RWPE2 (cell line): ENCODE results near the gene NPHP4.

Experiments
- ATAC-seq: fragments of 200-7000 bp; cut with Tn5 transposase; 3 replicates; pipeline ENCODE4 v1.9.1; 2021; ENCODE audit warnings: low read depth
- DNase-seq: peaks from one replicate; pipeline ENCODE4 v3.0.0-alpha.2; 2020; ENCODE audit warnings: low spot score
- H3K27ac ChIP-seq: fragments of 450-650 bp; 2 replicates; pipeline ENCODE4 v1.5.1; 2017; ENCODE audit warnings: mild to moderate bottlenecking; ENCODE audit not compliant: poor library complexity, severe bottlenecking
- H3K27me3 ChIP-seq: fragments of 250-450 bp; sonication (Bioruptor Pico); 2 replicates; pipeline ENCODE4 v1.5.1; 2021; ENCODE audit warnings: mild to moderate bottlenecking, moderate library complexity; ENCODE audit not compliant: insufficient read depth, poor library complexity, severe bottlenecking
- H3K36me3 ChIP-seq: fragments of 250-450 bp; sonication (Bioruptor Pico); 2 replicates; pipeline ENCODE4 v1.5.1; 2020; ENCODE audit warnings: low read depth, mild to moderate bottlenecking, moderate library complexity
- H3K4me1 ChIP-seq: fragments of 250-450 bp; sonication (Bioruptor Pico); 2 replicates; pipeline ENCODE4 v1.5.1; 2021; ENCODE audit warnings: mild to moderate bottlenecking, moderate library complexity; ENCODE audit not compliant: insufficient read depth, poor library complexity, severe bottlenecking
- H3K4me3 ChIP-seq: fragments of 250-450 bp; sonication (Bioruptor Pico); 2 replicates; pipeline ENCODE4 v1.5.1; 2021; ENCODE audit warnings: mild to moderate bottlenecking, moderate library complexity; ENCODE audit not compliant: severe bottlenecking
- H3K9me3 ChIP-seq: fragments of 250-450 bp; sonication (Bioruptor Pico); 2 replicates; pipeline ENCODE4 v1.5.1; 2021; ENCODE audit warnings: mild to moderate bottlenecking, moderate library complexity; ENCODE audit not compliant: severe bottlenecking
- CTCF ChIP-seq: fragments of 450-650 bp; IDR thresholded peaks from one replicate; pipeline ENCODE4 v1.5.1; 2017; ENCODE audit warnings: mild to moderate bottlenecking, moderate library complexity; ENCODE audit not compliant: poor library complexity, severe bottlenecking

Gene NPHP4

DNA sequence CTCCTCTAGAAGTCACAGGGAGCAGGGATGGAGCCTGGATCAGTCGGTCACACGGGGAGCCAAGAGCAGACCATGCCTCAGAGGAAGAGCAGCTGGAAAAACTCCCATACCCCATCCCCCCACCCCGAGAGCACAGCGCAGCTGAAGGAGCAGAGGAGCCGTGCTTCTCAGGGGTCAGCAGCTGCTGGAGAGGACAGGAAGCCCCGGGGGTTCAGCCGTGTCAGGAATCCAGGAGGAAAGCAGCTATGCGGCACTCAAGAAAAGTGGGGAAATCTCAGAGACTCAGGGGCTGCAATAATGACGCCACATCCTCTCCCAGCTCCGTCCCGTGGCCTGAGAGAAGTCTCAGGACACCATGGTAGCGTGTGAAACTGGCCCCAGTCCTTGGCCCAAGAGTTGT, 102.3 kb downstream of the NPHP4 start:
- Histone ChIP-seq H3K4me3 (no peak overlapping the region), H3K4me1 (no peaks in the 10 kb centered on the region)
- no peak for TF ChIP-seq CTCF

GRCh38 chr1:5889462-5889861, 102.8 kb downstream of the NPHP4 start:
- TF ChIP-seq CTCF, result no peak
- no peak for ATAC-seq
- peak; percentile 51 for DNase-seq
- Histone ChIP-seq H3K27ac (no peak overlapping the region), H3K9me3 (no peaks in the 10 kb centered on the region), H3K27me3 (no peaks in the 10 kb centered on the region), H3K36me3 (no peaks in the 10 kb centered on the region), H3K4me1 (no peaks in the 10 kb centered on the region), H3K4me3 (no peak overlapping the region)

More for the DNA sequence above, 102.3 kb downstream of the NPHP4 start:
- Histone ChIP-seq H3K27ac (no peak overlapping the region), H3K9me3 (no peaks in the 10 kb centered on the region), H3K27me3 (no peaks in the 10 kb centered on the region), H3K36me3 (no peaks in the 10 kb centered on the region)
- no peak for DNase-seq
- no peak for ATAC-seq

- H3K27ac ChIP-seq, result no peak overlapping the region
- ATAC-seq (no peak), DNase-seq (no peak)
- H3K4me3 ChIP-seq, result no peak overlapping the region
- no peaks in the 10 kb centered on the region for H3K4me1 ChIP-seq
- H3K36me3 ChIP-seq, result no peaks in the 10 kb centered on the region
- no peaks in the 10 kb centered on the region for H3K27me3 ChIP-seq
- TF ChIP-seq CTCF, result no peak
- H3K9me3 ChIP-seq, result no peaks in the 10 kb centered on the region
Measured at GRCh38 chr1:5888606-5889211, 103.5 kb downstream of the NPHP4 start.

DNA sequence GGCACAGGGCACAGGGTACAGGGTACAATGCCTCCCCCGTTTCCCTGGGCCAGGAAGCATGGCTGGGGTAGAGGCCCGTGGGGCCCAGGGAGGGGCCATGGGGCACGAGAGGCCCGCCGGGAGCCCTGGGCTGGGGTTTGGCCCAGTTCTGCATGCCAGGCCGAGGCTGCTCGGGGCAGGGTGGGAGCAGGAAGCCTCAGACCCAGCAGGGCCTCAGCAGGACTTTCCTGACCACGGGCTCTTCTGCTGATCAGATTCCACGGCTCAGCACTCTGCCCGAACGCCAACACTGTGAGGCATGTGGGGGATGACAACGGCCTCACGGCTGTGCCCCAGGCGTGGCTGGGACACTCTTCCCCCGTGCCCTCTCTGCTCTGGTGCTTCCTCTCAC, 104.3 kb downstream of the NPHP4 start:
- no peaks in the 10 kb centered on the region for H3K4me1 ChIP-seq
- no peak overlapping the region for H3K27ac ChIP-seq
- no peak for TF ChIP-seq CTCF
- DNase-seq, result no peak
- ATAC-seq, result no peak
- no peak overlapping the region for H3K4me3 ChIP-seq
- no peaks in the 10 kb centered on the region for H3K9me3 ChIP-seq
- no peaks in the 10 kb centered on the region for H3K36me3 ChIP-seq
- no peaks in the 10 kb centered on the region for H3K27me3 ChIP-seq

DNA sequence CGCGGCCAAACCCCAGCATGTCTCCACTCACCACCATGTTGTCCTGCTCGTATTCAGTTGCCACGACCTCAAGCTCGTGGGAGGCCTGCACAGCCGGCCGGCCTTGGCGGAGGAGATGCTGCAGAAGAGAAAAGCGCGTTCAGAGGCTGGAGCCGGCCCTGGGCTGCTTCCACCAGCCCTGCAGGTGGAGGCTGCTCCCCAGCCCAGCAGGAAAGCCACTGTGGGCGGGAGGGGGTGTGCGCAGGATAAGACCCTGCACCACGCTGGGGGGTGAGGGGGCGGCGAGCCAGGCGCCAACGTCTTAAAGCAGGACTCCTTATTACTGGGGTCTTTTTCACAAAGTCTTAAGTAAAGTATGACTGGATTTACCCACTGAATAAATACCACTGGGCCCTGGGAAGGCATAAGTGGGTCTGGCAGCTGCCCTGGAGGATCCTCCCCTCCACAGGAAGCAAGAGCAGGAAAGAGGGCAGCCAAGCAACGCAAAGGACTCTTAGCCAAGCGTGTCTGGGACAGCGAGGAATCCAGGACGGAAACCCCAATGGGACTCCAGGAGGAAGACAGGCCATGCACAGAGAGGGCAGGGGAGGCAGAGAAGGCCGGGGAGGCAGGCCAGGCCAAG, 104.8 kb downstream of the NPHP4 start:
- no peak for TF ChIP-seq CTCF
- Histone ChIP-seq H3K36me3 (no peaks in the 10 kb centered on the region), H3K4me1 (no peaks in the 10 kb centered on the region), H3K27me3 (no peaks in the 10 kb centered on the region), H3K4me3 (no peak overlapping the region), H3K27ac (no peak overlapping the region), H3K9me3 (no peaks in the 10 kb centered on the region)
- DNase-seq (no peak), ATAC-seq (no peak)
